GM19397 (cell line): ENCODE data around the gene ADAMTSL3.

Source experiments
- ATAC-seq: cut with Tn5 transposase; IDR thresholded peaks from one replicate; pipeline ENCODE4 v1.9.1; 2021; ENCODE audit warnings: mild to moderate bottlenecking, moderate library complexity; ENCODE audit not compliant: unreplicated experiment

Gene ADAMTSL3

GRCh38 chr15:83656192-83656591 lies 2.3 kb downstream of the ADAMTSL3 start:
- ATAC-seq, result no peak

DNA sequence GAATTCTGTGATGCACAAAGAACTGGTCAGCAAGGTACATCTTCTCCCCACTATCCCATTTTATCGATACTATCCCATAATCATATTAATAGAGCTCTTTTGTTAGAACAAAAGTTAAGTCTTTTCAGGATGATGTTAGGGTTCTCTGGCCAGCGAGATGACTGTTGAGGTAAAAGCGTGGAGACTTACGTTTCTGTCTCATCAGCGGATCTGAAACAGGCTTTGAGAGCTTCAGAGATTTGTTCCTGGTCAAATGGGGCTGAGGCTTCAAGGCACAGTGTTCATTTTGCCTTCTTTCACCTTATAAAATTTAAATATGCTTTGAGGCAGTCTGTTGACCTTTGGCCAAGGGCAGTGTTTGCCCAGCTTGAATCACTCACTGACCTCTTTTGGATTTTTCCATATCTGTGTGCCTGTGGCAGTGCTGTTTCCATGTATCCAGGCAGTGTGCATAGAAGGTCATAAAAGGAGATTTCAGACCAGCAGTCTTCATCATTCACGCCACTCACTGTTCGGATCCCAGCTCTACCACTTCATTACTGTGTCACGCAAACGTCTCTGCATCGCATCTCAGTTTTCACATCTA lies 3.1 kb downstream of the ADAMTSL3 start:
- ATAC-seq, result no peak

GRCh38 chr15:83657549-83657948 lies 3.6 kb downstream of the ADAMTSL3 start:
- ATAC-seq, result no peak

DNA sequence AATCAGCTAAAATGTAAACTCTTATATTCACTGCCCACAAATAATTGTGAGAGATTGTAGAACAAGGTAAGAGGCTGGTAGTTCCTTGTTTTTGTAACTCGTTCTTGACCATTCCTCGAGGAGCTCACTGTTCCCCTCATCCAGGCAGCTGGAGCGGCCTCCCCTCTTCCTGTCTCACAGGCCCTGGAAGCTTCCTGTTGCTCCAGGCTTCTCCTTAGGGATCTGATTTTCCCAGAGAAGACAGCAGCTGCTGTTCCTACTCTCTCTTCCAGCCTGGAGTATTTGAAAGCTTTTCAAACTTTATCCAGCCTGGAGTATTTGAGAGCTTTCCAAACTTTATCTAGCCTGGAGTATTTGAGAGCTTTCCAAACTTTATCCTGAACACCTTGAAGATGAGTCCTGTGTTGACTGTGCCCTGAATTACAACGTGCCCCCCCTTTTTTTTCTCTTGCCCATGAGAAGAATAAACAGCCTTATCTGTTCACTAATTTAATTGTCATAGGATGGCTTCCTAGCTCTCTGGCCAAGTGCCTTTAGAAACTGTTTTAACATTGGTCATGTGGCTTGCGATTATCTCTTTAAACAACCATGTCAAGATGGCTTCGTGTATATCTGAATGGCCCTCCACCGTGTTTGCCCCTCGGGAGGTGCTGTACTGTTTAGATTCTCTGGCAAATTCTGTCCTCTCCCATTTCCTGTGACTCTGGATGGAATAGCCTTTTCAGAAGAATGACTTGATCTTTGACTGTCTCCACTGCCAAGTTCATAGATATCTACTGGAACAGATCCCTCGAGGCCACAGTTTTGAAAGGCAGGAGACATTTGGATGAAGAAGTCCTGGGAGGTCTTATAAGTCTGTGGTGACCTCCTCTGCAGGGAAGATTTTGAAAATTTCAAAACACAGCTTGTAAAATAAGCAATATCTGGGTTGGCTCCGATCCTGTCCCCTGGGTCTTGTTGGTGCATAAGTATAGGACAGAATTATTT lies 4.8 kb downstream of the ADAMTSL3 start:
- no peak for ATAC-seq

DNA sequence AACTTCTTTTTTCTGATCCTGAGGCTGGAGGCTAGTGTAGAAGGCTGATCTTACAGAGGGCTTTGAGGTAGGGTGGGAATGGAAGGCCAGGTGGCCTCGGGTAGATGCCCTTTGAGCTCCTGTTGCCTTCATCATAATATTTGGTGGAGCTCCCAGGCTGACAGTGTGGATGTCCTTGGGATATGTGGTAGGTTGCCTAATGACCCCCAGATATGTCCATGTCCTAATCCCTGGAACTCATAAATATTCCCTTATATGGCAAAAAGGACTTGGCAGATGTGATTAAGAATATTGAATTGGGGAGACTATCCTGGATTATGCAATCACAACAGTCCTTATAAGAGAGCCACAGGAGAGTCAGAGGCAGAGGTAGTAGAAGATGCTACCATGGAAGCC lies 5.5 kb downstream of the ADAMTSL3 start:
- no peak for ATAC-seq

GRCh38 chr15:83665480-83665879 lies 11.6 kb downstream of the ADAMTSL3 start:
- ATAC-seq, result no peak

GRCh38 chr15:83670672-83671229 lies 16.8 kb downstream of the ADAMTSL3 start:
- no peak for ATAC-seq

DNA sequence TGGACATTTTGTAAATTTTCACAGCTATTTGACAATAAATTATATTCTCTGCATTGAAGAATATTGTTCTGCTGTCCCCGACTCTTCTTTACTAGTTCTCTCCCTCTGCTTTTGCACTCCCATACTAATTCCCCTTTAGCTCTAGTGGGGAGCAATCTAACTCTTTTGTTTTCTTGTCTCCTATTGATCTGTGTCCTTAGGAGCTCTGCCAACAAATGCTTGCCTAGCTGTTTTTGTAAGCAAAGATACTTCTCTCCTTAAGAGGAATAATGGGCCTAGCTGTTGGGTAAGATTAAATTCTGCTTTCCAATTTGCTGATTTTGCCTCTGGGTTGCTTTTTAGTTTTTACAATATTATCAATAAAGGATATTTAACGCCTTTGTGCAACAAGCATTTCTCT lies 17.7 kb downstream of the ADAMTSL3 start:
- ATAC-seq, result no peak

DNA sequence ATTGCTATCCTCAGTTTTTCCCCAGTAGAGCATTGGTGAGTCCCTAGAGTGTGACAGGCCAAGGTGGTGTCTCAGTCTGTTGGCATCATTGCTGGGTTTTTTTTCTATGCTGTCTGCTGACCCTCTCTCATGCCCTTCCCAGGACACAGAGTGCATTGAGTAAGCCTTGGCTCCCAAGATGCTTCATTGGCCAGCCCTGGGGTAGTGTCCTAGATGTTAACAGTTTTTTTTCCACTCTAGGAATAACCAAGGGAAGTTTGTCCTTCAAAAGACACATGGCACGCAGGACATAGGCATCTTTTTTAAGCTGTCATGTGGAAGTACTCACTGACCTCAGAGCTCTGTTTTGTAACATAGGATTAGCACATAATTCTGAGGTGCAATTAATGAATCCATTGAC lies 19.5 kb downstream of the ADAMTSL3 start:
- no peak for ATAC-seq

DNA sequence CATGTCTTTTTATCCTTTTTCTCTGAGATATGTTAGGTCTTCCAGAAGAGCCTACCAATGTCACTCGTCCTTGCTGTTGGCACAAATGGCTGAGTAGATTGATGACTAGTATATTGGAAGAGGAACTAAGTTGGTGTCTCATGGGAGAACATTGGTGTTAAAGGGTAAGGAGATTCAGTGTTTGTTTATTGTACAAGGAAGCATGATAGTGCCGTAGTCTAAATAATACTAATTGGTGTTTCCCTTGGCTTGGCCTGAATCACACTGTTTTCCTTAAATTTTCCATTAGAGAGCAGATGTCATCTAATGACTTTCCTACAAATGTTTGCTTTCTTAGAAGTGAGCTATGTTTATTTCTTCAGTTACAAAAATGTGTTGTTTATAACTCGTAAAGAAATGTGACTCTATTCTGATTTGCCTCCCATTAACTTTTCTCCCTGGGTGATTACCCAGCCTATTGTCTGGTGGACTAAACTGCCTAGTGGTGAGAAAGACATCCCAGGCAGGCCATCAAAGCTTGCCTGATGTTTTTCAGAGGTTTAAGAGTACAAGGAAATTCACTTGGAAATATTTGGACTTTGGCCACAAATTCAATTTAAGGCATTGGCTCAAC lies 28.7 kb downstream of the ADAMTSL3 start:
- no peak for ATAC-seq

DNA sequence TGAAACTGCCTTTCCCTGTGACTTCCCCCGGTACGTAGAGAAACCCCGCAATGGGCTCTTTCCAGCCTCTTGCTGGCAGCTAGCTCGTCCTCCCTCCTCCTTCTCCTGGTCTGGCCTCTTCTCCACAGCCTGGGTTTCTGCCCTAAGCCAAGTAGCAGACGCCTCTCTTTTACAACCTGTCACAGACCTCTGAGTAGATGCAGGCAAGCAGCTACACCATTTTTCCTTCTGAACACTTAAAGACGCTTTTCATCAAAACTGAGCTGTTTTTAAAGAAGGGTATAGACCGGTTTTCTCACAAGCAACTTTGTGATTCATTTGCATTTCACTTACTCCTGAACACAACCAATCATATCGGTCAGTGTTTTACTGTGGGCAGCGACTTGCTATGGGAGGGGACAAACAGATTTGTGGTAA lies 32.0 kb downstream of the ADAMTSL3 start:
- ATAC-seq, result no peak

- no peak for ATAC-seq
These were observed 34.3 kb downstream of the ADAMTSL3 start for GRCh38 chr15:83688201-83688600.

DNA sequence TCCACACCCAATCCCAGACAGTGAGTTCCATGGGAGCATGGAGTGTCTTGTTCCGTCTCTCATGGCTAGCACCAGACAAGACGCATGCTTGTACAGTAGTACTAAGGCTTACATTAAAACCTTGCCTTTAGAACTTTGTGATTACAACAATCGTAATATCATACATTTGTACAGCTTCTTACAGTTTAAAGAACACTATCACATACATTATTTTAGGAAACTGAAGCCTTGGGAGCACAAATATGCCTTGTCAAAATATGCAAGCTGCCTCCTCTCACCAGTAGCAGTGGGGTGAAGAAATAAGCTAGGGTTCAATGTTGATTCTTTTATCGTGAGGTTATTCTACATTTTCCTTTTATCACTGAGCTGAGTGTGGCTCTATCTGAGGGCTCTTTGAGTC lies 36.8 kb downstream of the ADAMTSL3 start:
- ATAC-seq, result no peak

DNA sequence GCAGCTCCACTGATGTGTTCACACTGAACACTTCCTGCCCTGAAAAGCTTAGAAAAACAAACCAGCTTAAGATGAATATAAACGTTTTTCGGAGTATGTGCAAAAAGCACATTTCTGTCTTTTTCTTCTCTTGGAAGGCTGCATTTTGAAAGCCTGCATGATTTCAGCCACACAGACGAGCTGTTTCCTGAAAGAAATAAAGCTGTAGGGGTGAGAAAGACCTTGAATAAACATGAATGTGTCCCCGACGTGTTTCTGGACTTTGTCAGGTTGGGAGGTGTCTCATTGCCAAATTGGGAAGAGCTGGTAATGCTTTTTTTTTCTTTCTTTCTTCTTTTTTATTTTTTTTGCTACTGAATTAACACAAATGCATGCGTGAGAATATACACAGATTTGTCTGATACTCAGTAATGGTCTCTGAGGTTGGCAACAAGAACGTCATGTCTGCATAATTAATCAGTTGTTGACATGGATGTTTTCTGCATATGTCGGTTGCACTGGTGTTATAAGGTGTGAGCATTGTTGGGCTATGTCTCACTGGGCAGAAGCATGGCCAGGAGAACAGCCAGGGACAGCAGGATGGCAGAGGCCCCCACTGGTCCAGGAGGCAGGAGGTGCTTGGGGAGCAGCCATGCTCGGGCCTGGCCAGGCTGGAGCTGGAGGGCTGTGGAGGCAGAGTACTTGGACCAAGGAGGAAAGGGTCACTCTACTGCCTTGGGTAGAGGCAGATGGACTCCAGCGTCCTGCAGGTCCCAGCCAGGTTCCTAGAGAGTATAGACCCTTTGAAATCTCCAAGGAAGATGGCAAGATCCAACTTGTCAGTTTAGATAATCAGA lies 39.0 kb downstream of the ADAMTSL3 start:
- no peak for ATAC-seq

GRCh38 chr15:83694015-83694414 lies 40.1 kb downstream of the ADAMTSL3 start:
- ATAC-seq, result no peak

GRCh38 chr15:83694536-83694935 lies 40.6 kb downstream of the ADAMTSL3 start:
- no peak for ATAC-seq

DNA sequence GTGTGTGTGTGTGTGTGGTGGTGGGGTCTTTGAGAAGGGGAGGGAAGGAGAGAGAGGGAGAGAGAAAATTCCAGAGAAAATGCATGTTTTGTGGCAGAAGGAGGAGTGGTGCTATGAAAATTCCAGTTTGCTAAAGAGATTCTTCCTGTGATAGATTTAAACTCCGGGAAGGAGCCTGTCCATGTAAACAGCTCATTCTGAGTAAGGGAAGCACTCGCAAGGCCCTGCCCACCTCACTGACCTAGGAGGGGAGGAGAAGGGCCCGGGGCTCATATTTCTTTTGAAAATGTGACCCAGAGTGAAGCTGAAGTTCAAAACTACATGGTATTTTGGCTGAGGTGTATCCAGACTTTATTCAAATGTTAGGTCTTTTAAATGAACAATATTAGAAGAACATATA lies 41.3 kb downstream of the ADAMTSL3 start:
- ATAC-seq, result no peak

- ATAC-seq, result no peak
These were observed 42.0 kb downstream of the ADAMTSL3 start for GRCh38 chr15:83695901-83696425.

GRCh38 chr15:83697716-83698115 lies 43.8 kb downstream of the ADAMTSL3 start:
- no peak for ATAC-seq

- no peak for ATAC-seq
These were observed 44.4 kb downstream of the ADAMTSL3 start for GRCh38 chr15:83698294-83698693.
